ENCODE results near the gene RC3H1. TPM values are rescaled to one million over a fixed set of nuclear protein-coding genes. Genes with fewer than 3 reads are reported as not detected.

The RC3H1 gene
- total RNA-seq, 4 donors from 2014 or later: 35.7 to 43.8 (median 39.3) TPM

GRCh38 chr1:174032671-174033222, 10.6 kb upstream of the RC3H1 start:
- TF ChIP-seq CTCF (IDR thresholded peaks at IDR 0.05): no peak
- TF ChIP-seq EP300 (IDR thresholded peaks at IDR 0.05): no peak
- no peak for TF ChIP-seq POLR2A (IDR thresholded peaks at IDR 0.05; ENCODE audit: low read depth)
- no peak for TF ChIP-seq POLR2AphosphoS5 (IDR thresholded peaks at IDR 0.05)
- intact Hi-C loops (cut with DNase I): no loop called here
- no peak for DNase-seq (ENCODE audit: extremely low spot score)

GRCh38 chr1:174031099-174031498, 8.9 kb upstream of the RC3H1 start:
- no peaks in the 10 kb centered on the region for H3K9me3 ChIP-seq
- H3K36me3 ChIP-seq: no peaks in the 10 kb centered on the region
- no peak for DNase-seq (ENCODE audit: extremely low spot score)
- peaks cover 0 to 4% (median 2%) of the 10 kb centered on the region in 4 donors for H3K4me1 ChIP-seq
- H3K4me3 ChIP-seq: no peak overlapping the region
- 69% methylated on average over 2 of the region's 2 CpGs for WGBS
- TF ChIP-seq CTCF (IDR thresholded peaks at IDR 0.05) (no peak), EP300 (IDR thresholded peaks at IDR 0.05) (no peak), POLR2AphosphoS5 (IDR thresholded peaks at IDR 0.05) (no peak), POLR2A (IDR thresholded peaks at IDR 0.05; ENCODE audit: low read depth) (no peak)
- intact Hi-C loops (cut with DNase I): no loop called here
- H3K27me3 ChIP-seq: no peaks in the 10 kb centered on the region
- H3K27ac ChIP-seq (replicated peaks in 1 of 4): no peak overlapping the region

More at GRCh38 chr1:174032671-174033222, 10.6 kb upstream of the RC3H1 start:
- Histone ChIP-seq H3K36me3 (no peaks in the 10 kb centered on the region), H3K4me1 (peaks cover 0 to 4% (median 2%) of the 10 kb centered on the region in 4 donors), H3K27ac (replicated peaks in 1 of 4) (no peak overlapping the region), H3K4me3 (no peak overlapping the region), H3K9me3 (no peaks in the 10 kb centered on the region), H3K27me3 (no peaks in the 10 kb centered on the region)
- WGBS: 65% methylated on average over 1 of the region's 1 CpG

- intact Hi-C loops (cut with DNase I): no loop called here
- TF ChIP-seq POLR2AphosphoS5 (IDR thresholded peaks at IDR 0.05) (no peak), CTCF (IDR thresholded peaks at IDR 0.05) (no peak), EP300 (IDR thresholded peaks at IDR 0.05) (no peak), POLR2A (IDR thresholded peaks at IDR 0.05; ENCODE audit: low read depth) (no peak)
- no peak overlapping the region for H3K27ac ChIP-seq (replicated peaks in 1 of 4)
- H3K4me1 ChIP-seq: peaks cover 5 to 9% (median 7%) of the 10 kb centered on the region in 4 donors
- no peaks in the 10 kb centered on the region for H3K9me3 ChIP-seq
- DNase-seq (ENCODE audit: extremely low spot score): no peak
- no peaks in the 10 kb centered on the region for H3K27me3 ChIP-seq
- H3K36me3 ChIP-seq: no peaks in the 10 kb centered on the region
- no peak overlapping the region for H3K4me3 ChIP-seq
Measured at GRCh38 chr1:174028495-174028894, 6.3 kb upstream of the RC3H1 start.

GRCh38 chr1:174023440-174023839, 1.3 kb upstream of the RC3H1 start:
- TF ChIP-seq EP300 (IDR thresholded peaks at IDR 0.05): no peak
- TF ChIP-seq POLR2AphosphoS5 (IDR thresholded peaks at IDR 0.05): peak; percentile 37 to 59
- no peaks in the 10 kb centered on the region for H3K36me3 ChIP-seq
- H3K9me3 ChIP-seq: no peaks in the 10 kb centered on the region
- intact Hi-C loops (cut with DNase I): loop anchor here (5.0 kb wide), 2 partner anchors 139 to 156 kb away; partner anchors contain the start of genes GAS5 and ZBTB37
- H3K27me3 ChIP-seq: no peaks in the 10 kb centered on the region
- no peak for DNase-seq (ENCODE audit: extremely low spot score)
- 14% methylated on average over 3 of the region's 3 CpGs for WGBS
- H3K27ac ChIP-seq (replicated peaks in 1 of 4): peak overlapping the region; percentile 95 to 97 (median 96)
- H3K4me1 ChIP-seq: peaks cover 39 to 48% (median 40%) of the 10 kb centered on the region in 4 donors
- no peak overlapping the region for H3K4me3 ChIP-seq

- no peak for TF ChIP-seq POLR2A (IDR thresholded peaks at IDR 0.05; ENCODE audit: low read depth)
- H3K9me3 ChIP-seq: no peaks in the 10 kb centered on the region
- H3K4me3 ChIP-seq: peak overlapping the region; percentile 90 to 98 (median 94)
- peaks cover 44 to 51% (median 45%) of the 10 kb centered on the region in 4 donors for H3K4me1 ChIP-seq
- no peak for DNase-seq (ENCODE audit: extremely low spot score)
- WGBS: 23% methylated on average over 4 of the region's 4 CpGs
- no peaks in the 10 kb centered on the region for H3K27me3 ChIP-seq
- no peaks in the 10 kb centered on the region for H3K36me3 ChIP-seq
- peak overlapping the region; percentile 95 to 97 (median 96) for H3K27ac ChIP-seq (replicated peaks in 1 of 4)
- intact Hi-C loops (cut with DNase I): loop anchor here (5.0 kb wide), 2 partner anchors 139 to 156 kb away; partner anchors contain the start of genes GAS5 and ZBTB37
Measured at GRCh38 chr1:174022976-174023277, 770 bp upstream of the RC3H1 start.

Data from esophagus muscularis mucosa (tissue), 4 donors.